Activated naive CD4-positive, alpha-beta T cell treated with anti-CD3 and anti-CD28 coated beads, Interleukin-2, amount 50 U/mL, for 16 hours (primary cell): ENCODE measurements around the gene ZDHHC4.
"Not testable (repeated sequence)": the region's sequence is repeated elsewhere in the genome, so short reads cannot be mapped to it uniquely, and the experiment has no call there.

Experiments used
- DNase-seq: peaks from one replicate; pipeline ENCODE4 v3.0.0-alpha.2; 2020

Gene ZDHHC4

DNA sequence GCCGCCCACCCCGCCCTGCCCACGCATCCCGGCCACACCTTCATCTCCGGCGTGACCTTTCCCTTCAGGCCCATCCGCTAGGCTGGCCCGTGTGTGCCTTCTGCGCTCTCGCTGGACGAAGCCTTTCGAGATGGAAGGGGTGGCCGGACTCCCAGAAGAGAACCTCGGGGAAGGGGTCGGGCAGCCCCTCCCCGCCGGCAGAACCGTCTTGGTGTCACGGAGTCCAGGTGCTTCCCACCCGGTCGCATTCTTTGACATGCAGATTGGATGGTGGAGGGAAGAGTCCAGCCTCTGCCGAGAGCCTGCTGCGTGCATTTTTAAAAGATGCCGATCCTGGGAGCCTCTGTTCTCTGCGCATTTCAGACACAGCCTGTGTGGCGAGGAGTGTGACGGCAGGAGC lies 30.8 kb downstream of the ZDHHC4 start:
- DNase-seq = no peak

- DNase-seq = no peak
Measured at GRCh38 chr7:6608794-6609193, 31.5 kb downstream of the ZDHHC4 start.

- DNase-seq = no peak
Measured at GRCh38 chr7:6612819-6613218, 35.6 kb downstream of the ZDHHC4 start.

- DNase-seq = no peak
Measured at GRCh38 chr7:6613706-6614105, 36.5 kb downstream of the ZDHHC4 start.

GRCh38 chr7:6614953-6615722 lies 37.9 kb downstream of the ZDHHC4 start, which contains the start of gene ZNF853:
ZNF853 (plus strand) TSS chr7:6615610; CDS start chr7:6616175, 565 bp downstream.
- DNase-seq = peak; percentile 29

DNA sequence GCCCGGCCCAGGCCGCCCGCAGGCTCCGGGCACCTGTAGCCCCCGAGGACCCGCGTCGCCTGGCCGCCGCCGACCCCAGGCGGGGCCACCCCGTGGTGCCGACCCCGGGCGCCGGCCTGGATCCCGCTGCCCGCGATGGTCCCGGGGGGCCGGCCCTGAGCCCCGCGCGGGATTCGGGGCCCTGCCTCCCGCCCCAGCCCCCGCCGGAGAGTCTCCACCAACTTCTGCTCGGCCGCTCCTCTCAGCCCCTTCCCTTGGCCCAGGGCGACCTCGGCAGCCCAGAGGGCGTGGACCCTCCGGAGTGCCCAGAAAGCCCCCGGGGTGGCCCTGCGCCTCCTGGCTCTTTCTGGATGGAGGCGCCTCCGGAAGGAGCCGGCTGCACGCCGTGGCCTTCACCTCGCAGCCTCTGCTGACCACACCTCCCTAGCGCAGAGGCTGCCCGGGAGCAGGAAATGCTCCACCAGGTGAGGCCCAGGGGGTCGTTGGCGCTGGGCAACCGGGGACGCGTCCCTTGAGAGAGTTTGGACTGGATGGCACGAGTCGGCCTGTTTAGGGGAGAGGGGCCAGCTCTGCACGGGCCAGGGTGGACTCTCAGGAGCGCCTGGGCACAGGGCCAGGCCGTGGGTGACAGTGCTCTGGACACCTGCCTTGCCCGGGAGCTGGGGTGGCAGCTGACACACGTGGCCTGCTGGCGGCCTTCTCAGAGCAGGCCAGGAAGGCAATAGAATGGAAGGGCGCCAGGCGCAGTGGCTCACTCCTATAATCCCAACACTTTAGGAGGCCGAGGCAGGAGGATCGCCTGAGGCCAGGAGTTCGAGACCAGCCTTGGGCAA lies 38.7 kb downstream of the ZDHHC4 start:
- no peak for DNase-seq

DNA sequence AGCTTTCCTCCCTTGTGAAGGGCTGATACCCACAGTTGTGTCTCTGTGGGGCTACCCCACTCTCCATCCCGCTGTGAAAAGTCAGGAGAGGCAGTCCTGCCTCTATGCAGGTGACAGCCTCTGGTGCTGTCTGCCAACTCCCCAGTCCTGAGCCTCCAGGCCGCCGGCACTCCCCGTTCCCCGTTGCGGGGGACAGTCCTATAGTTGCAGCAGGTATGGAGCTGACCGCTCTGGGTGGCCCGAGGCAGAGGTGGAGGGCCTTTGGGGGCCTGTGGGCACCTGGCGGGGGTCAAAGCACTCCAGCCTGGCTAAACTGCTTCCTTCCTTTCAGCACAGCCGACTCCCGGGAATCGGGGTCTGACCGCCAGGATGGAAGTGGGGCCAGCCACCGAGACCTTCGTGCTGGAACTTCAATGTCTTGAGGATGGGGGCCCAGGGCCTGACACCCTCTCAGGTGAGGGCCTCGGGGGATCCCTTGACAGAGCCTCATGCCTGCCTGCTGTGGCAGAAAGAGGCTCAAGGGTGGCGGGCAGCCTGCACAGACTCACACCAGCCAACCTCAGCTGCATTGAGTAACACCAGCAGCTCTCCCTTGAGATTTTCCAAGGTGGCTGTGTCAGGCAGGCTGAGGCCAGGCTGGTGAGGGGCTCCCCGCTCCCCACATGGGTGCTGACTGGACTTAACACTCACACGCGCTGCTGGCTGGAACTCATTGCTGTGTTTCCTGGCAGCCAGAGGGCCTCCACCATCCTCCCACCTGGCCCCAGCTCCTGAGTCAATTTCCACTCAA lies 39.8 kb downstream of the ZDHHC4 start:
- DNase-seq = no peak

DNA sequence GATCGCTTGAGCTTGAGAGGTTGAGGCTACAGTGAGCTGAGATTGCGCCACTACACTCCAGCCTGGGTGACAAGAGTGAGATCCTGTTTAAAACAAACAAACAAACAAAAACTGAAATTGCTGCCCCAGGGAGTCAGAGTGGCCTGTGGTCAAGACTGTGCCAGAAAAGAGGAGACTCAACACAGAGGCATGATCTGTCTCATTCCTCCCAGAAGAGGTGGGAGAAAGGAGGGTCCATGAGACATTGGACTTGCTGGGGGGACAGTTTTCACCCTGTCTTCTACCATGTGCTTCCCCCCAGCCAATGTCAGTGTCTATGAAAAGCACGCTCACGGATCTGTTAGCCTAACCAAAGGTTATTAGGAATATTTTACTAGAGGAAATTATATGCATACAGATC lies 41.4 kb downstream of the ZDHHC4 start:
- no peak for DNase-seq

DNA sequence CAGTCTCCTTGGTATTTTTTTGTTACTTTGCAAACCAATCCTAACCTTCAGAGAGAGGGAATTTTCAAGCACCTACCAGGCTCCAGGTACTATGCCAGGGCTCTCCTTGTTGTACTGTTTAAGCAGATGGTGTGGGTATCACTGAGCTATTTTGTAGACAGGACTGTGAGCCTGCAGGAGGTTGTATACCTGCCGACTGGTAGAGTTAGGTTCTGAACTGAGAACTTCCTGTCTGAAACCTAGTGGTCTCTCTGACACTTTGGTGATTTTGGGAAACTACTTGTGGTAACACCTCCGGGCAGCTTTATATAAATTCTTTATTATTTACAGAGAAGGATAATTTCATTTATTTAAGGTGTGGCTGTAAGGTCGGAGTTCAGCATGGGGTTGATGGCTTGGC lies 42.7 kb downstream of the ZDHHC4 start:
- DNase-seq = no peak

- no peak for DNase-seq
Measured at GRCh38 chr7:6621195-6622133, 44.2 kb downstream of the ZDHHC4 start.

DNA sequence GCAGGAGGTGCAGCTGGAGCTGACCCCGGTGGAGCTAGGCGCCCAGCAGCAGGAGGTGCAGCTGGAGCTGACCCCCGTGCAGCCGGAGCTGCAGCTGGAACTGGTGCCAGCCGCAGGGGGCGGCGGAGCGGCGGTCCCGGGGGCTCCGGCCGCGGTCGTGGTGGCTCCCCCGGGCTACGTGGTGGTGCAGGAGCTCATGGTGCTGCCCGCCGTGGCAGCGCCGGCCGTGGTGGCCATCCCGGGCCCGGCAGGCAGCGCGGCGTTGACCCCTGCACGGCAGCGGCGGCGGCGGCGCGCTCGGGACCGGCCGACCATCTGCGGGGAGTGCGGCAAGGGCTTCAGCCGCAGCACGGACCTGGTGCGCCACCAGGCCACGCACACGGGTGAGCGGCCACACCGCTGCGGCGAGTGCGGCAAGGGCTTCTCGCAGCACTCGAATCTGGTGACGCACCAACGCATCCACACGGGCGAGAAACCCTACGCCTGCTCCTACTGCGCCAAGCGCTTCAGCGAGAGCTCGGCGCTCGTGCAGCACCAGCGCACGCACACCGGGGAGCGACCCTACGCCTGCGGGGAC lies 45.0 kb downstream of the ZDHHC4 start:
- no peak for DNase-seq

GRCh38 chr7:6623589-6624245 lies 46.5 kb downstream of the ZDHHC4 start:
- no peak for DNase-seq

DNA sequence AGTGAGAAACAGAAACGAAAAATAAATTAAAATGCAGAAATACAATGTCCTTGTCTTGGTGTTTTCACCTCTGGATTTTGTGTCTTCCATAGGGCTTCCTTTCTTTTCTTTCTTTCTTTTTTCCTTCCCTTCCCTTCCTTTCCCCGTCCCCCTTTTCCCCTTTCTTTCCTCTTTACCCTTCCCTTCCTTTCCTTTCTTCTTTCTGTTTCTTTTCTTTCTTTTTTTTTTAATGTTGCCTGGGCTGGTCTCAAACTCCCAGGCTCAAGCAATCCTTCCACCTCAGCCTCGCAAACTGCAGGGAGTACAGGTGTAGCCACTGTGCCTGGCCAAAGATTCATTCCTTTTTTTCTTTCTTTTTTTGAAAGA lies 47.0 kb downstream of the ZDHHC4 start:
- DNase-seq = no peak

GRCh38 chr7:6628045-6628444 lies 50.8 kb downstream of the ZDHHC4 start:
- no peak for DNase-seq

DNA sequence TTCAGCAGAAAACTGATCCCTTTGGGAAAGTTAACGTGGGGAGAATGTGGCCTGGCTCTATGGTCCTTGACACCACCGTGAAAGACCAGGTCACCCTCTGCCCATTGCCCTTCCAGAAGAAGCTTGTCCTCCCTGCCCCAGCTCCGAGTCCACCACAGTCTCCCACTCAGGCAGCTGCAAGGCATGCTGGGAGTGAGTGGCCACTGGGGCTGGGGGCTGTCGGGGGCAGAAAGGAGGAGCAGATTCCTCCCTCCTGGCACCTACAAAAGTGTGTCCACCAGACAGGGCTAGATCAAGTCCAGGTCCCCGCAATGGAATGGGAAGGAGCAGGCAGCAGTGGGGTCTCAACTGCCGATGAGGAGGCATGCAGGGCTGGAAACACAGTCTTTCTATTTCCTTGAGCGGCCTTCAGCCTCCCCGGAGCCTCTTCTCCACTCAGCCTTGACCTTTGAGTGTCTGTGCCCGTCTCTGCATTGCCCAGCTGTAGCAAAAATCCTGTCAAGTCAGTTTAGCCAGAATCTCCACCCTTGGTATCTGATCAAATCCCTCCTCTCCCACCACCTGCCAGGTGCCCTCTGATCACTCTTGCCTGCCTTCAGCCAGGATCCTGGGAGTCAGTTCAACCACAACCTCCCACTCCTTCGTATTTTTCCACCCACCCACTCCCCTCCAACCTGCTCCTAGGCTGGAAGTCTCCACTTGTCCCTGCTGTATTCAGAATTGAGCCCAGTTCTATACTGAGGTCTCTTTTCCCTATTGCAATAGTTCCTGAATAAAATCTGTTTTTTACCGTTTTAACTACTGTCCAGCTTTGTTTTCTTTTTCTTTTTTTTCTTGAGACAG lies 53.0 kb downstream of the ZDHHC4 start:
- no peak for DNase-seq

DNA sequence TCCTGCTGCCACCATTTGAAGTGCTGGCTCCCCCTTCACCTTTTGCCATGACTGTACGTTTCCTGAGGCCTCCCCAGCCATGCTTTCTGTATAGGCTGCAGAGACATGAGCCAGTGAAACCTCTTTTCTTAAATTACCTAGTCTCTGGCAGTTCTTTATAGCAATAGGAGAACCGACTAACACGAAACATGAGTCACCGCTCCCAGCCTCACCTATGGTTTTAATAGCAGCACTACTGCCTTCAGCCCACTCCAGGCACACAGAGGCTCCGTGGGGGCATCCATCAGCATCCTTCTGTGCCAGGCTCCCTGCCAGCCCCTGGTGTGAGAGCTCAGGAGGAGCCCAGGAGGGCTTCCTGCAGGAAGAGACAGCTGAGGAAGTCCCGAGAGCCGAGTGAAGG lies 54.4 kb downstream of the ZDHHC4 start:
- DNase-seq = no peak

GRCh38 chr7:6634021-6634420 lies 56.8 kb downstream of the ZDHHC4 start:
- no peak for DNase-seq

- DNase-seq = not testable (repeated sequence)
Measured at GRCh38 chr7:6634971-6635370, 57.7 kb downstream of the ZDHHC4 start.

- DNase-seq = peak; percentile 60
Measured at GRCh38 chr7:6636741-6637543, 59.7 kb downstream of the ZDHHC4 start, which contains the start of gene ZNF316. ZNF316 (plus strand) TSS chr7:6637318; CDS start chr7:6642410, 5,092 bp downstream.
